ENCODE results near the gene ULK4.
"Not testable (repeated sequence)": the region's sequence is repeated elsewhere in the genome, so short reads cannot be mapped to it uniquely, and the experiment has no call there.

Gene ULK4

GRCh38 chr3:41418961-41419691 lies 542.8 kb downstream of the ULK4 start:
- peak; percentile 50 for DNase-seq

DNA sequence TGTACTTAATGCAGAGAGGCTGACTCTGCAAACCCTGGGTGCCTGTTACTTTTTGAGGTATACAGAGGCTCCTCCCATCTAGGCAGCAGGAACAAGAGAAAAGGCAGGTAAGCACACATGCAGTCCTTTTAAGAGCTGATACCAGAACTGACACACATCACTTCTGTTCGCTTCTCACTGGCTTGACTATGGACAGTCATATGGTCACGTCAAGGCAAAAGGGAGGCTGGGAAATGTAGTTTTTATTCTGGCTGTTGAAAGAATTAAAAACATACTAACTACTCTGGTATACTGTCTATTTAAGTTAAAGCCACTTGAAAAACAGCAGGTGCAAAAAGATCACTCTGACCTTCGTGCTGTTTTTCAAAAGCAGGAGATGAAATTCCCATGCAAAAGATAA lies 544.3 kb downstream of the ULK4 start:
- no peak for DNase-seq

DNA sequence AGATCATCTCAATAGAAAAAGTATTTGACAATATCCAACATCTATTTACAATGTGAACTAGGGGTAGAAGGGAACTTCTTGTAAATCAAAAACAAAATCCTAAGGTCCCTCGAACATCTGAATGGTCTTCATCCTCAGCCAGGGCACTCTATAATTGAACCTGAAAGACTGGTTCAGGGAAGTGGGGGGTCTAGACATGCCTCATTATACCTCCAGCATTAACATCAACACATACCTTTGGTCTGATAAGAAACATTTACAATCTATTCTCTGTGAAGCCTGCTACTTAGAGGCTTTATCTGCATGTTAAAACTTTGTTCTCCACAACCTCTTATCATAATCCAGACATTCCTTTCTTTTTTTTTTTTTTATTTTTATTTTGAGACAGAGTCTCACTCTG lies 550.8 kb downstream of the ULK4 start:
- DNase-seq: no peak

DNA sequence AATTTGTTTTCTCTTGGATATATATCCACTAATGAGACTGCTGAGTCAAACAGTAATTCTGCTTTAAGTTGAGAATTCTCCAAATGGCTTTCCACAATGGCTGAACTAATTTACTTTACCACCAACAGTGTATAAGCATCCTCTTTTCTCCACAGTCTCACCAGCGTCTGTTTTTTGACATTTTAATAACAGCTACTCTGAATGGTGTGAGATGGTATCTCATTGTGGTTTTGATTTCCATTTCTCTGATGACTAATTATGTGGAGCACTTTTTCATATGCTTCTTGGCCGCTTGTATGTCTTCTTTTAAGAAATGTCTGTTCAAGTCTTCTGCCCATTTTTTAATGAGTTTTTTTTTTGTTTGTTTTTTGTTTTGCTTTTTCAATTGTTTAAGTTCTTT lies 556.4 kb downstream of the ULK4 start:
- peak; percentile 31 for DNase-seq

- DNase-seq: no peak
These were observed 557.3 kb downstream of the ULK4 start for GRCh38 chr3:41404582-41404981.

GRCh38 chr3:41394896-41395295 lies 567.0 kb downstream of the ULK4 start:
- DNase-seq: no peak

DNA sequence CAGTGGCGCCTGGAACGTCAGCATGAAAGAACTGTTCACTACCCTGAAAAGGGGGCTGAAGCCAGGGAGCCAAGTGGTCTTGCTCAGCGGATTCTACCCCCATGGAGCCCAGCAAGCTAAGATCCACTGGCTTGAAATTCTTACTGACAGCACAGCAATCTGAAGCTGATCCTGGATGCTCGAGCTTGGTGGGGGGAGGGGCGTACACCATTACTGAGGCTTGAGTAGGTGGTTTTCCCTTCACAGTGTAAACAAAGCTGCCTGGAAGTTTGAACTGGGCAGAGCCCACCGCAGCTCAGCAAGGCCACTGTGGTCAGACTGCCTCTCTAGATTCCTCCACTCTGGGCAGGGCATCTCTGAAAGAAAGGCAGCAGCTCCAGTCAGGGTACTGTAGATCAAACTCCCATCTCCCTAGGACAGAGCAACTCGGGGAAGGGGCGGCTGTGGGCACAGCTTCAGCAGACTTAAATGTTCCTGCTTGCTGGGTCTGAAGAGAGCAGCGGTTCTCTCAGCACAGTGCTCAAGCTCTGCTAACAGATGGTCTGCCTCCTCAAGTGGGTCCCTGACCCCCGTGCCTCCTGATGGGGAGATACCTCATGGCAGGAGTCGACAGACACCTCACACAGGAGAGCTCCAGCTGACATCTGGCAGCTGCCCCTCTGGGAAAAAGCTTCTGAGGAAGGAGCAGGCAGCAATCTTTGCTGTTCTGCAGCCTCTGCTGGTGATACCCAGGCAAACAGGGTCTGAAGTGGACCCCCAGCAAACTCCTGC lies 591.0 kb downstream of the ULK4 start:
- not testable (repeated sequence) for DNase-seq

- no peak for DNase-seq
These were observed 591.6 kb downstream of the ULK4 start for GRCh38 chr3:41370307-41370706.

GRCh38 chr3:41369838-41370237 lies 592.1 kb downstream of the ULK4 start:
- no peak for DNase-seq

DNA sequence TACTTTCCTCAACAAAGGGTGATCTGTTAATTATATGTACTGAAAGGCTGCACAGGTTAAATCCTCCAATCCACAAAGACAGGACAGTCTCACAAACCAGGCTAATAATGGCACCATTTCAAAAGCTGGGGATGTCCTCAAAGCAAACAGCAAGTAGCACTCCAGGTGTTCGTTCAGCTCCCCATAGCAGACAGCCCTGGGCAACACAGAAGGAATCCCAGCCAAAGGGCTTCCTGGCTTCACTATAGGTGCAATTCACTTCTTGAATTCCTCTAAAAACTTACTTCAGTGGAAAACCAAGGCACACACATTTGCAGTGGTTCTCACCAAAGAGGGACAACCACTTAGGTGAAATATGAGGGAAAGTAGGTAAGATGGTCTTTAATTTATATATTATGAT lies 595.9 kb downstream of the ULK4 start:
- no peak for DNase-seq

DNA sequence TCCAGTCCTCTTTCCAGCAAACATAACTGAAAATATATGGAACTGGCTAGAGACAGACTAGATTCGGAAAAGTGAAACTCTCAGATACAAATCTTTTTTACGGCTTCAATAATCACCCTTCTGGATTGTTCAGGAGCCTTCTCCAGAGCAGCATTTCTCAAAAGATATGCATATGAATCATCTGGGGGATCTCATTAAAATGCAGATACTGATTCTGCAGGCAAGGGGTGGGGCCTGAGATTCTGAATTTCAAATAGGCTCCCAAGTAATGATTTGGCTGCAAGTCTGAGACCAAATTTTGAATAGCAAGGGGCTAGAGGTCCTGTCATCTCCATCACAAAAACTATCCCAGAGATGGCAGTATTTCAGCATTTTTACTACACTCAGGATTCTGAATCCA lies 597.2 kb downstream of the ULK4 start:
- DNase-seq: no peak

GRCh38 chr3:41363830-41364523 lies 597.9 kb downstream of the ULK4 start:
- no peak for DNase-seq

GRCh38 chr3:41362638-41363559 lies 599.0 kb downstream of the ULK4 start:
- DNase-seq: no peak

DNA sequence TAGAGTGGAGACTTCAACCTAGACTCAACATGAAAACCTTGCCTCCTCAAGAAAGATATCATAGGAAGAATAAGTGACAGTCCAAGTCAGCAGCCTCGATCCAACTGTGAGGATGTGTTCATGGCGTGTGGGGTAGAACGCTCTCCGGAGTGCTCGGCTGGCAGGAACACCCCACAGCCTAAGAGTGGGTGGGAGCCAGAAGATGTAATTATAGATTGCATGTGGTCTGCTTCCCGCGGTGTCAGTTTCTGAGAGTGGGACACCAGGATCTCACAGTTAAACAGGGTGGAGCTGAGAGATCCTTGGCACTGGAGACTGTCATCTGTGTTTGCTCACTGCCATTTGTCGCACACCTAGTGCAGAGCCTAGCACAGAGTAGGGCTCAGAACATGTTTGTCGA lies 604.6 kb downstream of the ULK4 start:
- no peak for DNase-seq

DNA sequence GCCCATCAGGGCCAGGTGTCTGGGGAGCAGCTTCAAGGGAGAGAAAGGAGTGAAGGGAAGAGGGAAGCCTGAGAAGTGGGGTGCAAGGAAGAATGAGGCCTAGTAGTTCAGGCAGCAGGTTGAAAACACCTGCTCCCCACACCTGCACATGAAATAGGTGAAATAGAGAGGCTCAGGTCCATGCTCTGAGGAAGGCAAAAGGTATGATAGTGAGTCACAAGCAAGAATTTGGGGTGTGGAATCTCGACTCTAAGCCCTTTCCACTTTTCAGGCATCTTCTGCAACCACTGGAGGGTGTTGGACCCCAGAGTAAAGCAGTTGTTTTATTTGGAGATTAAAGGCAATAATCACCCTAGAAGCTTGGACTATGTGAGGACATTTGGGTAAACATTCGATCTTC lies 605.1 kb downstream of the ULK4 start:
- no peak for DNase-seq

DNA sequence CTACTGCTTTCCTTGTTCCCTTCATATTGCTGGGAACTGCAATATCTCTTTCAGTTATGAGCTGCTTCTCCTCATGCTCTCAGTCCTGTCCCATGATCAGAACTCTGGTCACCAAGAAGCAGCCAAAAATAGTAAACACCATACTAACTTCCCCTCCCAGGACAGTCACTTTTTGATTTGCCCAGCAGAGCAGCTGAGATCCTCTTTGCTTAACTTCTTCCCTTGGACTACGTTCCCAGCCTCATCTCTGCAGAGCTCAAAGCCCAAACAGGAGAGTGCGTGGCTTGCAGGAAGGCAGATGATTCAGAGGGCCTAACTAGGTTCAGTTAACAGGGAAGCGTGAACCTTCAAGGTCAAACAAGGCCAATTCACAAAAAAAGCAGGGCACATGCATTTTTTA lies 609.4 kb downstream of the ULK4 start:
- DNase-seq: no peak

- DNase-seq: peak; percentile 20
These were observed 611.5 kb downstream of the ULK4 start for GRCh38 chr3:41350441-41350840.

DNA sequence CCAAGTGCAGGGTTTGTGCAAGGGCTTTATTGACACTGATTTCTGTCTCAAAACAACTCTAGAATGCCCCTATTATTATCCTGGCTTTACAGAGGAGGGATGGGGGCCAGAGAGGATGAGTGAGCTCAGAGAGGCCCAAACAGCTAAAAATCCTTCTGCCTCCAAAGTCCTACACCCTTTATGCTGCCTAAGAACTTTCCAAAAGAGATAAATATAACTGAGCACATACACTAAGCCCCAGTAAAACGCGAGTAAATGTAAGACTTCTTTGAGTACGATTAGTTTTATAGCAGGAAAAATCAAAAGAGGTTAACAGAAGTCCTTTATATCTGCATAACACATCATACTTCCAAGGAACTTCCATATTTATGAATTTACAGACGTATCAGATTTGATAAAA lies 613.5 kb downstream of the ULK4 start:
- no peak for DNase-seq

- DNase-seq: no peak
These were observed 615.1 kb downstream of the ULK4 start for GRCh38 chr3:41346698-41347270.

GRCh38 chr3:41345788-41346187 lies 616.1 kb downstream of the ULK4 start:
- DNase-seq: no peak

- DNase-seq: no peak
These were observed 622.1 kb downstream of the ULK4 start for GRCh38 chr3:41339758-41340157.

- no peak for DNase-seq
These were observed 623.6 kb downstream of the ULK4 start for GRCh38 chr3:41338276-41338675.

Data from activated CD4-positive, alpha-beta T cell treated with anti-CD3 and anti-CD28 coated beads, Interleukin-10, Interleukin-2, amounts not matched to agents 100 ng/mL and 50 ng/mL, durations not matched to agents 16 hours and 8 hours (primary cell).